Measurements from ENCODE around the gene PCED1A. TPM values are rescaled to one million over a fixed set of nuclear protein-coding genes. Genes with fewer than 3 reads are reported as not detected.
A peak's percentile ranks its signal among the peaks of the same experiment; 100 is the strongest.

PCED1A gene
- total and polyA plus RNA-seq, 2 of the 13 experiments (the other 11 are each of a cell fraction or from before 2014, with no cell fraction given) = 40.1 to 84.2 TPM

DNA sequence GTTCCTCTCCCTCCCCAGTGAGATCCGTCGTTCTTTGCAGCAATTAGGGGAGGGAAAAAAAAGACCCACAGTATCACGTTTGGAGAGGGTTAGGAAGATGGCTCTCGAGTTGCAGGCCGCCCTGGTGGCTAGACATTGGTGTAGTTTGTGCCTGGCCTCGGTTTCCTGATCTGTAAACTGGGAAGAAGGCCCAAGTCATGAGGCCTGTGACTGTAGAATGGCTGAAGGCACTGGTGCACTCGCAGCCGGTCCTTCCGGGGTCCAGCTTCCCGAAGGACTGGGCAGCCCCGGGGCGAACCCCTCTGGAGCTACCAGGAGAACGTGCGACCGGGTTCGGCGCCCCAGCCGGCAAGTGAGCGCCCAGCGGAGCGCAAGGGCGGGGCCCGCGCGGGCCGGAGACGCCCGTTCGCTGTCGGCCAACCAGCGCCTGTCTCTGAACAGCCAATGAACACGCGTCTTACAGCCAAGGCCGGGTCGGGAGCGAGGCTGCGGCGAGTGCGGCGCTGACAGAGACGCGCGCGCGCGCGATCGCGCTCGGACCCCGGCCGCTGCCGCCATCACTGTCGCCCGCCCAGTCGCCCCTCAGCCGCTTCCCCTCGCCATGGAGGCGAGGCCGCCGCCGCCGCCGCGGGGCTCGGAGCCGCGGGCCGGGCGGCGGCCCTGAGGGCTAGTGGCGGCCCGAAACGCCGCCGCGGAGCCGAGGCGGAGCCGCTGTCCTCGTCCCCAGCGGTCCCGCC, 32.7 kb upstream of the PCED1A start, which contains the start of gene PTPRA (continued):
- TF ChIP-seq, protein P1, sequence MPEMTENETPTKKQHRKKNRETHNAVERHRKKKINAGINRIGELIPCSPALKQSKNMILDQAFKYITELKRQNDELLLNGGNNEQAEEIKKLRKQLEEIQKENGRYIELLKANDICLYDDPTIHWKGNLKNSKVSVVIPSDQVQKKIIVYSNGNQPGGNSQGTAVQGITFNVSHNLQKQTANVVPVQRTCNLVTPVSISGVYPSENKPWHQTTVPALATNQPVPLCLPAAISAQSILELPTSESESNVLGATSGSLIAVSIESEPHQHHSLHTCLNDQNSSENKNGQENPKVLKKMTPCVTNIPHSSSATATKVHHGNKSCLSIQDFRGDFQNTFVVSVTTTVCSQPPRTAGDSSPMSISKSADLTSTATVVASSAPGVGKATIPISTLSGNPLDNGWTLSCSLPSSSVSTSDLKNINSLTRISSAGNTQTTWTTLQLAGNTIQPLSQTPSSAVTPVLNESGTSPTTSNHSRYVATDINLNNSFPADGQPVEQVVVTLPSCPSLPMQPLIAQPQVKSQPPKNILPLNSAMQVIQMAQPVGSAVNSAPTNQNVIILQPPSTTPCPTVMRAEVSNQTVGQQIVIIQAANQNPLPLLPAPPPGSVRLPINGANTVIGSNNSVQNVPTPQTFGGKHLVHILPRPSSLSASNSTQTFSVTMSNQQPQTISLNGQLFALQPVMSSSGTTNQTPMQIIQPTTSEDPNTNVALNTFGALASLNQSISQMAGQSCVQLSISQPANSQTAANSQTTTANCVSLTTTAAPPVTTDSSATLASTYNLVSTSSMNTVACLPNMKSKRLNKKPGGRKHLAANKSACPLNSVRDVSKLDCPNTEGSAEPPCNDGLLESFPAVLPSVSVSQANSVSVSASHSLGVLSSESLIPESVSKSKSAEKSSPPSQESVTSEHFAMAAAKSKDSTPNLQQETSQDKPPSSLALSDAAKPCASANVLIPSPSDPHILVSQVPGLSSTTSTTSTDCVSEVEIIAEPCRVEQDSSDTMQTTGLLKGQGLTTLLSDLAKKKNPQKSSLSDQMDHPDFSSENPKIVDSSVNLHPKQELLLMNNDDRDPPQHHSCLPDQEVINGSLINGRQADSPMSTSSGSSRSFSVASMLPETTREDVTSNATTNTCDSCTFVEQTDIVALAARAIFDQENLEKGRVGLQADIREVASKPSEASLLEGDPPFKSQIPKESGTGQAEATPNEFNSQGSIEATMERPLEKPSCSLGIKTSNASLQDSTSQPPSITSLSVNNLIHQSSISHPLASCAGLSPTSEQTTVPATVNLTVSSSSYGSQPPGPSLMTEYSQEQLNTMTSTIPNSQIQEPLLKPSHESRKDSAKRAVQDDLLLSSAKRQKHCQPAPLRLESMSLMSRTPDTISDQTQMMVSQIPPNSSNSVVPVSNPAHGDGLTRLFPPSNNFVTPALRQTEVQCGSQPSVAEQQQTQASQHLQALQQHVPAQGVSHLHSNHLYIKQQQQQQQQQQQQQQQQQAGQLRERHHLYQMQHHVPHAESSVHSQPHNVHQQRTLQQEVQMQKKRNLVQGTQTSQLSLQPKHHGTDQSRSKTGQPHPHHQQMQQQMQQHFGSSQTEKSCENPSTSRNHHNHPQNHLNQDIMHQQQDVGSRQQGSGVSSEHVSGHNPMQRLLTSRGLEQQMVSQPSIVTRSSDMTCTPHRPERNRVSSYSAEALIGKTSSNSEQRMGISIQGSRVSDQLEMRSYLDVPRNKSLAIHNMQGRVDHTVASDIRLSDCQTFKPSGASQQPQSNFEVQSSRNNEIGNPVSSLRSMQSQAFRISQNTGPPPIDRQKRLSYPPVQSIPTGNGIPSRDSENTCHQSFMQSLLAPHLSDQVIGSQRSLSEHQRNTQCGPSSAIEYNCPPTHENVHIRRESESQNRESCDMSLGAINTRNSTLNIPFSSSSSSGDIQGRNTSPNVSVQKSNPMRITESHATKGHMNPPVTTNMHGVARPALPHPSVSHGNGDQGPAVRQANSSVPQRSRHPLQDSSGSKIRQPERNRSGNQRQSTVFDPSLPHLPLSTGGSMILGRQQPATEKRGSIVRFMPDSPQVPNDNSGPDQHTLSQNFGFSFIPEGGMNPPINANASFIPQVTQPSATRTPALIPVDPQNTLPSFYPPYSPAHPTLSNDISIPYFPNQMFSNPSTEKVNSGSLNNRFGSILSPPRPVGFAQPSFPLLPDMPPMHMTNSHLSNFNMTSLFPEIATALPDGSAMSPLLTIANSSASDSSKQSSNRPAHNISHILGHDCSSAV (CRISPR knock-in tag; IDR thresholded peaks at IDR 0.05; ENCODE audit: borderline replicate concordance) = 0 out of 2 replicates have a peak, but pooled peaks have one; percentile 39
- no peak for TF ChIP-seq DPF2 (CRISPR knock-in tag; IDR thresholded peaks at IDR 0.05; ENCODE audit: borderline replicate concordance, low read depth)
- TF ChIP-seq ZNF331 (CRISPR knock-in tag; IDR thresholded peaks at IDR 0.05) = peak; percentile 88; the same call in 1 of the 2 replicates
- TF ChIP-seq KMT2A (CRISPR knock-in tag; IDR thresholded peaks at IDR 0.05) = peak; percentile 82
- peak; percentile 83 for TF ChIP-seq ZNF530 (CRISPR knock-in tag; IDR thresholded peaks at IDR 0.05; ENCODE audit: low read depth)
- 0 out of 2 replicates have a peak, but pooled peaks have one; percentile 71 for TF ChIP-seq ZMAT3 (CRISPR knock-in tag; conservative IDR thresholded peaks at IDR 0.05)
- TF ChIP-seq ZNF350 (CRISPR knock-in tag; IDR thresholded peaks at IDR 0.05; ENCODE audit: borderline replicate concordance, low read depth) = peak; percentile 75
- TF ChIP-seq TSC22D2 (CRISPR knock-in tag; IDR thresholded peaks at IDR 0.05; ENCODE audit: borderline replicate concordance) = peak; percentile 86; the same call in 1 of the 2 replicates
- no peak; the same call in 1 of the 2 replicates for TF ChIP-seq TOPORS (CRISPR knock-in tag; IDR thresholded peaks at IDR 0.05)
- TF ChIP-seq, protein P2, sequence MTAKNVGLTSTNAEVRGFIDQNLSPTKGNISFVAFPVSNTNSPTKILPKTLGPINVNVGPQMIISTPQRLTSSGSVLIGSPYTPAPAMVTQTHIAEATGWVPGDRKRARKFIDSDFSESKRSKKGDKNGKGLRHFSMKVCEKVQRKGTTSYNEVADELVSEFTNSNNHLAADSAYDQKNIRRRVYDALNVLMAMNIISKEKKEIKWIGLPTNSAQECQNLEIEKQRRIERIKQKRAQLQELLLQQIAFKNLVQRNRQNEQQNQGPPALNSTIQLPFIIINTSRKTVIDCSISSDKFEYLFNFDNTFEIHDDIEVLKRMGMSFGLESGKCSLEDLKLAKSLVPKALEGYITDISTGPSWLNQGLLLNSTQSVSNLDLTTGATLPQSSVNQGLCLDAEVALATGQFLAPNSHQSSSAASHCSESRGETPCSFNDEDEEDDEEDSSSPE (CRISPR knock-in tag; IDR thresholded peaks at IDR 0.05) = peak; percentile 84
- TF ChIP-seq, protein P3, sequence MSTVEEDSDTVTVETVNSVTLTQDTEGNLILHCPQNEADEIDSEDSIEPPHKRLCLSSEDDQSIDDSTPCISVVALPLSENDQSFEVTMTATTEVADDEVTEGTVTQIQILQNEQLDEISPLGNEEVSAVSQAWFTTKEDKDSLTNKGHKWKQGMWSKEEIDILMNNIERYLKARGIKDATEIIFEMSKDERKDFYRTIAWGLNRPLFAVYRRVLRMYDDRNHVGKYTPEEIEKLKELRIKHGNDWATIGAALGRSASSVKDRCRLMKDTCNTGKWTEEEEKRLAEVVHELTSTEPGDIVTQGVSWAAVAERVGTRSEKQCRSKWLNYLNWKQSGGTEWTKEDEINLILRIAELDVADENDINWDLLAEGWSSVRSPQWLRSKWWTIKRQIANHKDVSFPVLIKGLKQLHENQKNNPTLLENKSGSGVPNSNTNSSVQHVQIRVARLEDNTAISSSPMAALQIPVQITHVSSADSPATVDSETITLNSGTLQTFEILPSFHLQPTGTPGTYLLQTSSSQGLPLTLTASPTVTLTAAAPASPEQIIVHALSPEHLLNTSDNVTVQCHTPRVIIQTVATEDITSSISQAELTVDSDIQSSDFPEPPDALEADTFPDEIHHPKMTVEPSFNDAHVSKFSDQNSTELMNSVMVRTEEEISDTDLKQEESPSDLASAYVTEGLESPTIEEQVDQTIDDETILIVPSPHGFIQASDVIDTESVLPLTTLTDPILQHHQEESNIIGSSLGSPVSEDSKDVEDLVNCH (CRISPR knock-in tag; IDR thresholded peaks at IDR 0.05) = 0 out of 2 replicates have a peak, but pooled peaks have one; percentile 61
- no peak for TF ChIP-seq ZNF484 (CRISPR knock-in tag; IDR thresholded peaks at IDR 0.05; ENCODE audit: borderline replicate concordance, low read depth)
- TF ChIP-seq IRX3 (CRISPR knock-in tag; IDR thresholded peaks at IDR 0.05; ENCODE audit: borderline replicate concordance, low read depth) = 0 out of 2 replicates have a peak, but pooled peaks have one; percentile 33
- peak; percentile 96 for TF ChIP-seq HOXA3 (CRISPR knock-in tag; IDR thresholded peaks at IDR 0.05)
- peak; percentile 90 for TF ChIP-seq ZNF83 (CRISPR knock-in tag; IDR thresholded peaks at IDR 0.05; ENCODE audit: borderline replicate concordance)

Data from HepG2 (cell line).